Measurements from ENCODE around the gene IREB2.

Gene IREB2

DNA sequence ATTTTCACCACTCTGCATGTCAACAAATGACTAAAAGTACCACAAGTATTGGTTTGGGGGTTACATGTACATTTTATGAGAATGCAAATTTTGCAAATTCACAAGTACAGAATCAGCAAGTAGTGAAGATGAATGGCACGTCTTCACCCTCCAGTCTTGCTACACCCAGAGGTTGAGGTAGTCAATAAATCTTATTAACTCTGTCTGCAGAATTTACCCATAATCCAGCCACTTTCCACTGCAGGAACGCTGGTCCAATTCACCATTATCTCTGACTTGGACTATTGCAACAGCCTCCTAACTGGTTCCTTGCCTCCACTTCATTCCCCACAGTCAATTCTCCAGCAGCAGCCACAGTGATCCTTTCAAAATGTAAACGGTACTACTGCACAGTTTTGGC, 112.8 kb downstream of the IREB2 start:
- no peak for DNase-seq (ENCODE audit: low spot score)
